ENCODE data around the gene MGAT3.

MGAT3 gene

DNA sequence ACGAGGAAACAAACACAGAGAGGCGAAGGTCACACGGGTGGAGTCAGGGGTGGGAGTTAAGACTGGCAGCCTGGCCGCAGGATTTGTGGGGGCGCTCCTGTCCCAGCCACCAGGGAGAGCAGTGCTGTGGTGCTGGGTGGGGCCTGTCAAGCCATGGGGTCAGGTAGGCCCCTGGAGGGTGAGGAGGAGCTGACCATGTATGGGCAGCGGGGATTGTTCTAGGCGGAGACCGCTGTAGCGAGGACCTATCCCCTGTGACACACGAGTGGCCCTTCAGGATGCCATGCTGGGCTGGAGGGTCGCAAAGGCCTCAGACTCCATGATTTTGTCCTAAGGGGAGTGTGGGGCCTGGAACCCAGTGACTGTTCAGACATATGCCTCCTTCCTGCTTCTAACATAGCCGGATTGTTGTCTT, 77.3 kb downstream of the MGAT3 start:
- DNase-seq = no peak

DNA sequence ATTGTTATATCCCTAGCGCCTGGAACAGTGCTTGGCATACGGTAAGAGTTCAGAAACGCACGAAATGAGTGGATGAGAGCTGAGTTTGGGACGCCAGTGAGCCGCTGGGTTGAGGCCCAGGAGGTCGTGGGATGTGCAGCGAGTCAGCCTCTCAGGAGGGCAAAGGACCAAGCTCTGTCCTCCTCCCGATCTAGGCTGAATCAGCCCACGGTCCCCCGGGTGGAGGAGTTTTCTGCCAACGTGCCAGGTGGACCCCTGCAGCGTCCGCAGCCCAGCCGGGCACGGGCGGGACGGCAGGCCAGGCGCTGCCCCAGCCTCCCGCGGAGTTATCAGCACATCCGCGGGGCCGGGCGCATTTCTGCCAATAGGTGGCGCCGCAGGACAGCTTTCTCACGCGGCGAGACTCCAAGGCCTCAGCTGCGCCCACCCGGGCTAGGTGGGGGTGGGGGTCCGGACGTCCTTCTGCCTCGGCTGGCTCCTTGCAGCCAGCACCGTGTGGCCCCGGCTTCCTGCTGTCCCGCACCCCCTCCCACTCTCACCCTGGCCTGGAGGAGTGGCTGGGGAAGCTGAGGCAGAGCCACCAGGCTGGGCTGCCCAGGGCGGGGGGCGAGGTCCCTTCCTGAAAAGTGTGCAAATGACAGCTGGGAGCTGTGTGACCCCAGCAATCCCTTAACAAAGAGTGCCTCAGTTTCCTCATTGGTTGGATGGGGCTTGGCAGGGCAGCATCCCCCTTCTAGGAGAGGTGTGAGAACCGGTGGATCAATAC, 78.0 kb downstream of the MGAT3 start:
- DNase-seq = no peak

DNA sequence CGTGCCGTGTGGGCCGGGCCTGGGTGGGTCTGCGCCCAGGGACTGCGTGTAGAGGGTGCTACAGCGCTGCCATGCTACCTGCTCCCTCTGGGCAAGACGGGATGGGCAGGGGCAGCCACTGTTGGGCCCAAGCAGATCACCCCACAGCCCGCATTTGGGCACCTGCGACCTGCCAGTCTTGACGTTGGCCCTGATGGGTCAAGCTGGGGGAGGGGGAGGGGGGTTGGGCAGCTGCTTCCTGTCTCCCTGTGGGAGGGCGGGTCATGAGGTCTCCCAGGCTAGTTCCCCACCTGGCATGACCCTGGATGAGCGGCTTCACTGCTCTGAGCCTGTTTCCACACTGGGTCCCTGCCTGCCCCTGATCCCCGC, 78.5 kb downstream of the MGAT3 start:
- no peak for DNase-seq

DNA sequence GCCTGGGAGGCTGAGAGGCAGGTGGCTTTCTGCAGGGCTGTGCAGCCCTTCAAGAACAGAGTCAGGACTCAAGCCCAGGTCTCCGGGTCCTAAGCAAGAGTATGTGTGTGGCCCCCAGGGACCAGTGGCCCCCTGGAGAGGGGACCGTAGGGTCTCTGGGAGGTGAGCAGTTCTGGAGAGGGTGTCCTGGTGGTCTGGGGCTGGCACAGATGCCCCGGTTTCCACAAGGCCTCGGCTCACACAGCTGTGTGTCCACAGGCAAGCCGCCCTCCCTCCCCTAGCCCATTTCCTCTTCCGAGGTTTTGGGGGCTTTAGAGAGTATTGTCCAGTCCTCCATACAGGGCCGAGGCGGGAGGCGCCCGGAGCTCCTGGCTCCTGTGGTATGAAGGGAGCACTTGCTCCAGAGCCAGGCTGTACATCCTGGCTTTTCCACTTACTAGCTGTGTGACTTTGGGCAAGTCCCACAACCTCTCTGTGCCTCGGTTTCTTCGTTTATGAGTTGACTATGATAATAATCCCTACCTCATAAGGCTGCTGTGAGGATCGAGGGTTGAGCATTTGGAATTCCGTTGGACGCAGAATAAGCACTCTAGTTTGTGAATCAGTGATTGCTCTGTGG, 79.1 kb downstream of the MGAT3 start:
- no peak for DNase-seq

DNA sequence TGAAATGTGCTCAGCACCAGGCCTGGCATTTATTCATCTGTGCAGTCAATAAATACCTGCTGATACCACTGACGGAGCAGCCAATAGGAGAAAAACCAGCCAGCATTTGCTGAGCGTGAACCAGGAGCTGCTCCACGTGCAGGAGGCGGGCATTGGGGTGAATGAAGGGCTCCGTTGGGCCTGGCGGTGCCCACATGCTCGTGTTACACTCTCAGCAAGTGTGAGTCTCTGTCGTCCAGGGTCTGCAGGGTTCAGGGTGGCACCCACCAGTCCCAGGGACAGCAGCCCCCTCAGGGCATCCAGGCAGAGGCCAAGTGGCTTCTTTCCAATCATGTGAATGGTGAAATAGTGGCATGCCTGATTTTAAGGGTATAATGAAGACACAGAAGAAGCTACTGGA, 79.9 kb downstream of the MGAT3 start:
- DNase-seq = no peak

DNA sequence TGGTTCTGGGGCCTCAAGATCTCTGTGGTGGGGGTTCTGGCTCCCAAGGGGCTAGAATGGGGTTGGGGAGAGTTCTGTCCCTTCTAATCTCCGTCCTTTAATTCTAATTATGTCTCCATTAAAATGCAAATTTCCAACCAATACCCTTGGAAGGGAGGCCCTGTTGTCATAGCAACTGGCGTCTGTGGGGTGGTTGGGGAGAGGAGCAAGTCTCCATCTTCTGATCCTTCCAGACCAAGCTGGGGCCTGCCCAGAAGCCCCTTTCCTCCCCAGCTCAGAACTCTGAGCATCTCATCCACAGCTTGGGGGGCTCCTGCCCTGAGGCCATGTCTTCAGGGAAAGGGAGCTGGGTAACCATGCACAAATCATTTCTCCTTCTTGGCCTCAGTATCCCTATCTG, 81.2 kb downstream of the MGAT3 start:
- no peak for DNase-seq
